HCT116 (cell line): Measurements from ENCODE around the gene EHMT1. TPM values are rescaled to one million over a fixed set of nuclear protein-coding genes. Genes with fewer than 3 reads are reported as not detected.

Experiments
- ATAC-seq: fragments of 200-7000 bp; cut with Tn5 transposase; 2 replicates; pipeline ENCODE4 v1.9.1; 2020; ENCODE audit warnings: mild to moderate bottlenecking, moderate library complexity
- BruUV-seq: library from RNA; stranded (reverse); fragments of 400-500 nt; replicated peaks from 2 replicates; lab custom pipeline; 2021; lab: Mats Ljungman, UMichigan
- CTCF ChIA-PET: fragments of 300-600 bp; sonication (Branson Sonifier 250); formaldehyde crosslinking; loops from one replicate; lab custom pipeline; 2021; ENCODE audit warnings: antibody characterized with exemption; lab: Charles Lee
- POLR2A ChIA-PET: fragments of 300-600, 350-600 bp; sonication (Branson Sonifier 250); formaldehyde crosslinking; loops from one replicate; lab custom pipeline; 2021; ENCODE audit warnings: antibody characterized with exemption; lab: Charles Lee
- RAD21 ChIA-PET, 2 experiments: fragments of 300-600 bp; sonication (Branson Sonifier 250); formaldehyde crosslinking; loops; one replicate each; lab custom pipeline; 2023; ENCODE audit warnings: low total read pairs in 2 of 2; ENCODE audit not compliant: uncharacterized antibody in 2 of 2, unreplicated experiment in 2 of 2, low non-redundant PET in 1 of 2; lab: Charles Lee
- DNase-seq: peaks from one replicate; pipeline ENCODE4 v3.0.0-alpha.2; 2010; ENCODE audit warnings: low read depth, low spot score
- H2AFZ ChIP-seq: fragments of 200-600 bp; shearing (Covaris generic), sonication (generic); 2 replicates; pipeline ENCODE4 v1.6.1; 2017; ENCODE audit warnings: low read depth, mixed run types, mixed read lengths, antibody characterized with exemption, low read length; ENCODE audit not compliant: poor library complexity, severe bottlenecking
- H3K27ac ChIP-seq: 2 replicates; pipeline ENCODE4 v1.5.1; 2012; ENCODE audit warnings: low read depth, low read length
- H3K27me3 ChIP-seq: fragments of 200-600 bp; sonication (generic); 2 replicates; pipeline ENCODE4 v1.6.1; 2016; ENCODE audit warnings: mixed run types, low read length, mixed read lengths; ENCODE audit not compliant: insufficient read depth
- H3K36me3 ChIP-seq, 2 experiments: fragments of 200-500 bp in 1 of 2; fragments of 200-600 bp in 1 of 2; sonication (Bioruptor generic) in 1 of 2; sonication (generic) in 1 of 2; 2 replicates each; pipeline versions ENCODE4 v1.5.1 to v1.6.1; 2014 to 2016; ENCODE audit warnings: low read length in 2 of 2, inconsistent platforms in 1 of 2, mixed read lengths in 1 of 2, mixed run types in 1 of 2; ENCODE audit not compliant: insufficient read depth in 2 of 2, control insufficient read depth in 1 of 2
- H3K4me1 ChIP-seq, 2 experiments: fragments of 200-600 bp in 1 of 2; sonication (generic) in 1 of 2; 2 replicates each; pipeline versions ENCODE4 v1.5.1 to v1.6.1; 2012 to 2017; ENCODE audit warnings: low read length in 2 of 2, inconsistent platforms in 1 of 2, mild to moderate bottlenecking in 1 of 2, mixed read lengths in 1 of 2, mixed run types in 1 of 2, moderate library complexity in 1 of 2; ENCODE audit not compliant: insufficient read depth in 2 of 2, control insufficient read depth in 1 of 2
- H3K4me2 ChIP-seq: fragments of 200-600 bp; sonication (generic); 2 replicates; pipeline ENCODE4 v1.6.1; 2017; ENCODE audit warnings: mixed run types, low read length, mixed read lengths
- H3K4me3 ChIP-seq, 2 experiments: fragments of 200-600 bp in 1 of 2; sonication (generic) in 1 of 2; replicated peaks in 1 of 2; 2 replicates each; pipeline ENCODE4 v1.5.1; 2011 to 2016; ENCODE audit warnings: low read length in 2 of 2, control low read depth in 1 of 2, low read depth in 1 of 2, mild to moderate bottlenecking in 1 of 2, mixed read lengths in 1 of 2, mixed run types in 1 of 2
- H3K79me2 ChIP-seq: fragments of 200-600 bp; sonication (generic); 2 replicates; pipeline ENCODE4 v1.6.1; 2017; ENCODE audit warnings: mild to moderate bottlenecking, mixed run types, low read length, moderate library complexity, mixed read lengths; ENCODE audit not compliant: insufficient read depth
- H3K9ac ChIP-seq: fragments of 200-600 bp; sonication (generic); 2 replicates; pipeline ENCODE4 v1.6.1; 2016; ENCODE audit warnings: low read length, mixed read lengths
- H3K9me2 ChIP-seq: fragments of 200-600 bp; sonication (generic), shearing (Covaris generic); 2 replicates; pipeline ENCODE4 v1.6.1; 2017; ENCODE audit warnings: mixed run types, mild to moderate bottlenecking, moderate library complexity; ENCODE audit not compliant: insufficient read depth
- H3K9me3 ChIP-seq, 2 experiments: fragments of 200-500 bp in 1 of 2; fragments of 200-600 bp in 1 of 2; sonication (Bioruptor generic) in 1 of 2; sonication (generic) in 1 of 2; 2 replicates each; pipeline ENCODE4 v1.6.1; 2014 to 2017; ENCODE audit warnings: low read length in 2 of 2, mixed read lengths in 2 of 2, inconsistent platforms in 1 of 2, low read depth in 1 of 2, mild to moderate bottlenecking in 1 of 2, mixed run types in 1 of 2, moderate library complexity in 1 of 2; ENCODE audit not compliant: control insufficient read depth in 1 of 2, insufficient read depth in 1 of 2
- H4K20me1 ChIP-seq: fragments of 200-600 bp; sonication (generic), shearing (Covaris generic); 2 replicates; pipeline ENCODE4 v1.6.1; 2017; ENCODE audit warnings: mixed run types, mild to moderate bottlenecking, moderate library complexity; ENCODE audit not compliant: insufficient read depth
- ATF3 ChIP-seq: IDR thresholded peaks from 2 replicates; pipeline ENCODE4 v1.6.1; 2012
- CBX3 ChIP-seq: IDR thresholded peaks from 2 replicates; pipeline ENCODE4 v1.6.1; 2012; ENCODE audit warnings: low read depth
- CEBPB ChIP-seq: IDR thresholded peaks from 2 replicates; pipeline ENCODE4 v1.6.1; 2012; ENCODE audit warnings: low read depth
- EGR1 ChIP-seq: IDR thresholded peaks from 2 replicates; pipeline ENCODE4 v1.6.1; 2012; ENCODE audit warnings: low read depth
- ELF1 ChIP-seq: IDR thresholded peaks from 2 replicates; pipeline ENCODE4 v1.6.1; 2012; ENCODE audit warnings: low read depth, borderline replicate concordance
- EZH2 ChIP-seq: fragments of 200-600 bp; sonication (generic); IDR thresholded peaks from 2 replicates; pipeline ENCODE4 v1.6.1; 2017; ENCODE audit warnings: antibody characterized with exemption, mixed run types
- EZH2phosphoT487 ChIP-seq: fragments of 200-600 bp; IDR thresholded peaks from 2 replicates; pipeline ENCODE4 v1.6.1; 2018; ENCODE audit warnings: antibody characterized with exemption, borderline replicate concordance
- FOSL1 ChIP-seq: IDR thresholded peaks from 2 replicates; pipeline ENCODE4 v1.6.1; 2012; ENCODE audit warnings: low read depth
- JUND ChIP-seq: IDR thresholded peaks from 2 replicates; pipeline ENCODE4 v1.6.1; 2012
- MAX ChIP-seq: IDR thresholded peaks from 2 replicates; pipeline ENCODE4 v1.6.1; 2012
- POLR2A ChIP-seq: IDR thresholded peaks from 2 replicates; pipeline ENCODE4 v1.7.0; 2011; ENCODE audit warnings: borderline replicate concordance; ENCODE audit not compliant: insufficient read depth, insufficient read length; ENCODE audit errors: extremely low read depth
- POLR2AphosphoS5 ChIP-seq: IDR thresholded peaks from 2 replicates; pipeline ENCODE4 v1.6.1; 2011; ENCODE audit warnings: mild to moderate bottlenecking, low read depth, low read length, moderate library complexity
- RAD21 ChIP-seq: IDR thresholded peaks from 2 replicates; pipeline ENCODE4 v1.6.1; 2012; ENCODE audit warnings: low read depth, mild to moderate bottlenecking
- REST ChIP-seq: IDR thresholded peaks from 2 replicates; pipeline ENCODE4 v1.6.1; 2012; ENCODE audit warnings: low read depth
- SIN3A ChIP-seq: IDR thresholded peaks from 2 replicates; pipeline ENCODE4 v1.6.1; 2012; ENCODE audit warnings: low read depth
- SRF ChIP-seq: IDR thresholded peaks from 2 replicates; pipeline ENCODE4 v1.6.1; 2012; ENCODE audit warnings: low read depth
- YY1 ChIP-seq: IDR thresholded peaks from 2 replicates; pipeline ENCODE4 v1.6.1; 2011; ENCODE audit warnings: low read length, low read depth, moderate library complexity, mild to moderate bottlenecking; ENCODE audit not compliant: insufficient replicate concordance; ENCODE audit errors: extremely low read depth
- ZBTB33 ChIP-seq: IDR thresholded peaks from 2 replicates; pipeline ENCODE4 v1.6.1; 2011; ENCODE audit warnings: mild to moderate bottlenecking, low read length, moderate library complexity; ENCODE audit not compliant: insufficient replicate concordance; ENCODE audit errors: extremely low read depth
- ZFX ChIP-seq: fragments of 450-650 bp; IDR thresholded peaks from 2 replicates; pipeline ENCODE4 v1.6.1; 2017
- ZNF274 ChIP-seq: fragments of 200-500 bp; sonication (Bioruptor generic); IDR thresholded peaks from 2 replicates; pipeline ENCODE4 v1.6.1; 2014; ENCODE audit warnings: mild to moderate bottlenecking, low read depth, low read length, inconsistent platforms
- intact Hi-C: fragments of 100-400 bp; cut with micrococcal nuclease; formaldehyde crosslinking; loops from 2 replicates; pipeline ENCODE4 v1.10.0; 2022
- total RNA-seq: library from RNA; stranded (reverse); gene quantifications from one replicate; pipeline ENCODE4 v1.2.1, GENCODE V29; 2021; ENCODE audit not compliant: unreplicated experiment

The EHMT1 gene
- total RNA-seq, 1 experiment from 2014 or later, result 86.1 TPM

DNA sequence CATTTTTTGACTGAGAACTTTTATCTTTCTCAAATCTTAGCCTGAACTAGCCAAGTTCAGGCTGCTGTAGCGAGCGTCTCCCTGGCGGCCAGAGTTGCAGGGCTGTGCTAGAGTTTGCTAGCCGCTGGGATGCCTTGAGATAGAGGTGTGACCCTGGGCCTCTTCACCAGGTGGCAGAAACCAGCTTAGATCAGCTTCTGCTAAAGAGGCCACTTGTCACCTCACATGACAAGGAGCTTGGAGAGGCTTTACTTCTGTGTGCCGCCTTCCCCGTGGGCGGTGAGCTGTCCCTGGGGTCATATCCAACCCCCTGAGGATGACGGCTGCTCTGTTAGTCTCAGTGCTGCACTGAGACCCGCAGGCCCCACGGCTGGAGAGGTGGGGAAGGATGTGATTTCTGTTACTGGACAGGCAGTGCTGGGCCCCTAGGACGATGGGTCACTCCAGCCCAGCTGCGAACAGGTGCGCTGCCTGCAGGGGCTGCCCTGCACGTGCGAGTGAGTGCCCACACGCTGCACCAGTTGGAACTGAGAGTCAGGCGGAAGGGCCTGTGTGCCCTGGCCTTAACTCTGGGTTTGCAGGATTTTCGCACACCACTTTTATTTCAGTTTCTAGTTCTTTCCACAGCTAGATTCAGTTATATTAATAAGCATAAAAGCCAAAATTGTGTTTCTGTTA, 63.8 kb downstream of the EHMT1 start:
- no TSS peak for BruUV-seq
- peaks cover 0 to 4% of the 10 kb centered on the region in 2 experiments; a peak in 1 of 4 replicates for H3K36me3 ChIP-seq
- CTCF ChIA-PET, result interaction anchor here (1.0 to 1.2 kb wide), 2 partner anchors 11 to 13 kb away, joined by 3 read pairs; no protein-coding TSS in a partner anchor

More for the DNA sequence above, 63.8 kb downstream of the EHMT1 start:
- ATAC-seq, result no peak
- ChIA-PET POLR2A (no interaction called here), RAD21 (no interaction called here)
- Histone ChIP-seq H3K9me2 (no peaks in the 10 kb centered on the region), H3K9me3 (no peaks in the 10 kb centered on the region), H3K27me3 (no peaks in the 10 kb centered on the region), H3K4me2 (no peak overlapping the region), H3K4me1 (peaks cover 0 to 3% of the 10 kb centered on the region in 2 experiments; a peak in 1 of 4 replicates), H3K9ac (no peak overlapping the region), H3K27ac (no peak overlapping the region), H4K20me1 (peaks cover 4% of the 10 kb centered on the region; the same call in 1 of the 2 replicates), H3K4me3 (no peak overlapping the region), H3K79me2 (peaks cover 95% of the 10 kb centered on the region), H2AFZ (no peak overlapping the region)
- intact Hi-C loops, result no loop called here
- TF ChIP-seq POLR2AphosphoS5 (no peak), ZBTB33 (no peak), ATF3 (no peak), SRF (no peak), FOSL1 (no peak), JUND (no peak), SIN3A (no peak), EZH2phosphoT487 (no peak), YY1 (no peak), RAD21 (no peak), REST (no peak), MAX (no peak), ZNF274 (no peak), EZH2 (no peak), ZFX (no peak), ELF1 (no peak), POLR2A (no peak), CEBPB (no peak), EGR1 (no peak), CBX3 (no peak)
- DNase-seq, result no peak
